HG02885 (cell line): ENCODE results near the gene CYB5R4.
"Not testable (repeated sequence)": the region's sequence is repeated elsewhere in the genome, so short reads cannot be mapped to it uniquely, and the experiment has no call there.

ENCODE experiments used
- ATAC-seq: cut with Tn5 transposase; IDR thresholded peaks from one replicate; pipeline ENCODE4 v1.9.1; 2021; ENCODE audit warnings: mild to moderate bottlenecking; ENCODE audit not compliant: unreplicated experiment, poor library complexity

Gene CYB5R4

DNA sequence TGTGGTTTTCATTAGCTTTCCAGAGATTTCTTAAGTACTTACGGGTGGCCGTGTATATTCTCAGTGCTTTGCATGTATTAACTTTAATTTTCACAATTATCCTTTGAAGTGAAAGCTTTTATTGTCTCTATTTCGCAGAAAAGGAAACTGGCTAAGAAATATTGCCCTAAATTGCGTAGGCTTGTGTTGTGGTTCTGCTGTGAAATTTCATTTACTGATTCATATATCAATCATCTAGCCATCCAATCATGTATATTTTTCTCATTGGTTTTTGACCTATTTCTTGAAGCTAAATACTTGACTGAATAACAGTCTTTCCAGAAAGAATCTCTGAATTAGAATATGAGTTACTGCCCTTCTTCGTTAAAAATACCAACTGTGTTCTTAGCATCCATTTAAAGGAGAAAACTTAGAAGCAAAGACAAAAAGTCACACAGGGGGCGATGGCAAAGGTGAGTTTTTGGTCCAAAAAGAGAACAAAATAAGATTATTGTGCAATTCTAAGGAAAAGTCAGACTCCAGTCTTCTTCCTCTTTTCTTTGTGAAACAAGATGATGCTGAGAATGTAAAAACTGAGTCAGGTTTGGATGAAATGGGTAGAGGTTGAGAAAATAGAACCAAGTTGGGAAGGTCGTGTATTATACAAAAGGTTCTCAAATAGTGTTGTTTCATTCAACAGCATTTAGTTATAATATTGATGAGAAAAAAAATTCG lies 1.4 kb downstream of the CYB5R4 start:
- ATAC-seq, result no peak

DNA sequence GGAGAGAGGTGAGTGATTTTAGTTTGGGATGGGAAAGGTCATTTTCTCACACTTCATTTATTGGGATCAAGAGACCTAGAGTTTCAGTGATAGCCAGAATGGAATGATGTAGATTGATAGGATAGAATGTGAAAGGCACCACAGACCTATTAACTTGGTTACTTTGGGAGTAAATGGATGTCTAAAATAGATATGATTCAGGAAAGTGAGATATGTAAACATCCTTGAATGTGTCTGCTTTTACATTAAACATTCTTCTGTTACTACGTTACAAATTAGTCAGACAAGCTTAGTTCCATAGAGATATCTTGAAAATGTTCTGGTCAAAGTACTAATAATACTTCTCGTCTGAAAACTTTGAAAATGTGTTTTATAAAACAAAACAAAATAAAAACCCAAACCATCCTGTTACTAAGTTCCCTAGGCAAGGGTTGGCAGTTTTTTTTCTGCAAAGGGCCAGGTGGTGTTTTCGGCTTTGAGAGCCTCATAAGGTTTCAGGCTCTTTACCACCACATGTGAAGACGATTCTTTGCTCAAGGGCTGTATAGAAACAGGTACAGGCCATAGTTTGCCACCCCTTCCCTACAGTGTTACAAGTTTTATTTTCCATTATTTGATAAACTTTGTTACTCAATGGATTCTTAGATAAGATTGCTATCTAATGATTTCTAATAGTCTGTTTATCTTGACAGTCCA lies 3.4 kb downstream of the CYB5R4 start:
- ATAC-seq, result no peak

DNA sequence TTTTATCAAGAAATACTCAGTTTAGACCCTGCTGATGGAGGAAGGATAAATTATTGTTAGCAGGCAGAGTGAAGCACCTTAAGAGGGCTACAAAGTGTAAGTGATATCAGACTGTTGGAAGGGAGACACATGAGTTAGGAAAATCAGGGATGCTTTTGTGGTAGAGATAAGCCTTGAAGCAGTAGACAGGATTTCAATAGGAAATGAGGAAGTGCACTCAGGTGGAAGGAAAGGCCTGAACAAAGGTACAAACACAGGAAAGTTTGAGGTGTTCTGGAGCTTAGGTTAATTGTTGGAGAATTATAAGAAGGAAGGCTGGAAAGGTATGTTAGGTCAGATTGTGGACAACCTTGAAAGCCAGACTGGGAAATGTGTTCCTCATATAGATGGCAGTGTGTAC lies 7.6 kb downstream of the CYB5R4 start:
- ATAC-seq, result no peak

DNA sequence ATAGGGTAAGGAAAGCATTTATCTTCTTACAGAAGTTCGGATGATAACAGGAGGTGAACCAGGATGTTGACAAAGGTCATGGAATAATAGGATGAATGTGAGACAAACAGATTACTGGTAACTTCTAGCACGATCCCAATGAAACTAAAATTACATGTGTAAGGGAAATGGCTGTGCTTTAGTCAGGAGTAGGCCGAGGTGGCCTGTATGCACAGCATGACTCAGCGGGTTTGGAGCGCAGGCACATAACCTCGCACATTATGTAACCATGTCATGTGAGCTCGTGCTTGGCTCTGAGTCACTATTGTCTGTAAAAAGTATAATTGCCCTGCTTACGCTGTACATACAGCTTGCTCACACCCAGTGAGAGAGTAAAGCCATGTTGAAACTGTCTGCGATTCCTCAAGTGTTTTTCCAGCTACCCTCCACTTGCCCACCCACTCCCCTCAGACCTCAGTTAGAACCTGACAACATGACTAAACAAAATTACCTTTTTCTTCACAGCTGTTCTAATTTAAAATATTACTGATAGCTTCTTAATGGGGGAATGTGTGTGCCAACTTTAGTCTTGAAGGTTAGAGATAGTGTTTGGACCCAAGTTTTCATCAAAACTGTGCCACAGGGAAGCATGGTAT lies 8.2 kb downstream of the CYB5R4 start:
- ATAC-seq, result no peak

DNA sequence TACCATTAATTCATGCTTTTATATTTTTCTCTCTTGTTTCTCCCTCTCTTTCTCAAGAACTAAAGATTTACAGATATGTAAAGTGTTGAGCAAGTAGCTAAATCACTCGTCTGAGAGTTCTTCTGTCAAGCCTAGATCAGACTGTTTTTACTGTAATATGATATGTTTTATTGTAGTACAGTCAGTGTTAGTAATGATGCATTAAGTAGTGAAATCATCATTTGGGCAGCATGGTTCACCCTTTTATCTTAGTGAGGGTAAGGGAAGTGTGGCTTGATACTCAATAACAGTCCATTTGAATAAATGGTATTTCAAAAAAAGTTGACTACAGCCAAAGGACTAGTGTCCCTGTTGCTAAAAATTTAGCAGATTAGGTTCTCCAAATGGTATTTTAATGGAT lies 9.2 kb downstream of the CYB5R4 start:
- no peak for ATAC-seq

DNA sequence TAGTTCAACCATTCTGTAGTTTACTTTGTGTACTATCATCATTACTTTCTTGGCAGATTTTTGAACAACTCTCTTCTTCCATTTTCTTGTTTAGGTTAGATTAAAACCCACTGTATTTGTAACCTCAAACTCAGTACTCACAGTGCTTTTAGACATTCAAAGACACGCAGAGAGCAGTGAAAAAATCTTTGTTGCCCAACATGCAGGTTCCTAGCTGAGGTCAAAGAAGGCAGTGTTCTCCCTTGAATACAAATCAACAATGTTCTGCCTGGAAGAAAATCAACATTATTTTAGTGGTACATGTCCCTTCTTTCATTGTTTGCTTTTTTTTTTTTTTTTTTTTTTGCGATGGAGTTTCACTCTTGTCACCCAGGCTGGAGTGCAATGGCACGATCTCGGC lies 11.2 kb downstream of the CYB5R4 start:
- ATAC-seq, result no peak

DNA sequence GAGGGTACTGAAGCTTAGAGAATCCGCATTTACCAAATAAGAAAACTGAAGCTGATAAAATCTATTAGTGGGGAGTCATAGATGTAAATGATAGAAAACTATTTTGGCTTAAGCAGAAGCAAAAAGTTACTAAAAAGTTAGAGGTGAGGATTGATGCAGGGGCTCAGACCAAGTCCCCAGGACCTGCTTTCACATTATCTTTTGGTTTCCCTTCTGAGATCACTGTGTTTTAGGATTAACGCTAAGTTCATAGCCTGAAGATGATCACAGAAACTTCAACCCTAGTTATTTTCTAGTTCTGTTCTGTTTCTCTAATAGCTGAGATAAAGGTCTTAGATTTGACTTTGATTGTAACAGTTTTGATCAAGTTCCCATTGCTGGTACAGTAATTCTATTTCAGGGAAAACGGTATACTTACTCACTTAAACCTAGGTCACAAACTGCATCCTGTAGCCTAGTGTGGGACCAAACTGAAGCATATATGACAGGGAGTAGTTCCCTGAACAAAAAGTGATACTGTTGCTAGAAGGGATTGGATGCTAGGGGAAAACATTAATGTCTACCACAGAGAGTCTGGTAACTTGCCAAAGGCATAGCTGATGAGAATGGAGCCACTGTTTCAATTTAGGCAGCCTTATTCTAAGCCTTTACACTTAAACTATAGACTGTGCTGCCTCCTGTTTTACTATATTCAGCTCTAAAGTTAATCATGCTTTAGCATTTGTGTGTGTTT lies 13.1 kb downstream of the CYB5R4 start:
- ATAC-seq, result no peak

DNA sequence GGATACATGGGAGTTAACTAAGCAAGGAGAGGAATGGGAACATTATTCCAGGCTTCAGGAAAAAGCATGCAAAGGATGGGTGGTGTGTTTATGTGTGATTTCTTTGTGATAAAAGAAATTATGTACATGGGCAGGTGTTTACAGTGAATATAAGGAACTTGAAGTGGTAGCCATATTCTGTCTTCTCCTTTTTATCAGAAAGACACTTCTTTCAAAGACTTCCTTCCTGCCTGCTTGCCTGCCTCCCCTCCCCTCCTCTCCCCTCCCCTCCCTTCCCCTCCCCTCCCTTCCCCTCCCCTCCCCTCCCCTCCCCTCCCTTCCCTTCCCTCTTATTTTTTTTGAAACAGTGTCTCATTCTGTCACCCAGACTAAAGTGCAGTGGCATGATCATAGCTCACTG lies 14.4 kb downstream of the CYB5R4 start:
- ATAC-seq, result no peak

DNA sequence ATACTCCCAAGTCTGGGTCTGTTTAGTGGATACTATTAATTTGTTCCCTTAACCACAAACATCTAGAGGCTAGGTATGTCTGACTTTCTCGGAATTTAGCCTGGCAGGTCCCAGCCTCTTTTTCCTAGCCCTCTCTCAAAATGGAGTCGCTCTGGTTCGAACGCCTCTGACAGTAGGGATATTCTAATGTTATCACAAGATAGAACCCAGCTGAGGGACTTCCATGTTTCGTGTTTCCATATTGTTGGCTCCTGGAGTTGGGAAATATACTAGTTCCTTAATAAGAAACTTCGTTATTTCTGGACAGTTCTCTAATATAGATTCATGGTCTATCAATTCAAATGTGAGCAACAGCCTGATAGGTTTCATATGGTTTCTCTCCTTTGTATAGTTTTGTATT lies 16.4 kb downstream of the CYB5R4 start:
- ATAC-seq, result no peak

DNA sequence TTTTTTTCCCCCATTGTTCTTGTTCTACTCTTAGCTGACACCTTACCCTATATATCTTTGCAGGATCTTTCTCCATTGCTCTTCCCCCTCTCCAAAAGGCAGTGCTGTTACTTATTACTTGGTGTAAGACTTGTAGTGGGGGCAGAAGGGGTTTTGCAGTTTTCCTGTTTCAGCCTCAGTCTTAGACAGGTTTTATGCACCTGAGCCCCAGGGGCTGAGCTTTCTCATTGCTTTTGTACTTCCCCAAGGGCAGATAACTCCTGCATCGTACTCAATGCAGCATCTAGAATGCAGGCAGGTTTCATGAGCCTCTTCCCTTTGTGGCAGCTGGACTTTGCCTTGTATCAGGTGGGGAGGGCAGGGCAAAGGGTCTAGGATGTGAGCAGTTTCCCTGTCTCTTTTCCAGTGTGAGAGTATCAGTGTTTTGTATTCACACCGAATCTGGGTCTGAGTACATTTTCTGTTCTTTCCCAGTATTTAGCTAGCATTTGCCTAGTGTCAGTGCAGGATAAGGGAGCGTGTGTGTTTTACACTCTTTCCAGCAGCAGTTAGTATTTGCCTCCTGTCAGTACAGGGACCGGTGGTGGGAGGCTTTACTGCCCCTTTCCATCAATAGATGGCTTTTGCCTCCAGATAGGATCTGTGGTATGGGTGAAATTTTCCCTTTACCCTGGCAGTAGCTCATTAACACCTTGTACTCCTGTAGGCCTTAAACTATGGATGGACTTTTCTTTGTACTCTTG lies 19.6 kb downstream of the CYB5R4 start:
- no peak for ATAC-seq

DNA sequence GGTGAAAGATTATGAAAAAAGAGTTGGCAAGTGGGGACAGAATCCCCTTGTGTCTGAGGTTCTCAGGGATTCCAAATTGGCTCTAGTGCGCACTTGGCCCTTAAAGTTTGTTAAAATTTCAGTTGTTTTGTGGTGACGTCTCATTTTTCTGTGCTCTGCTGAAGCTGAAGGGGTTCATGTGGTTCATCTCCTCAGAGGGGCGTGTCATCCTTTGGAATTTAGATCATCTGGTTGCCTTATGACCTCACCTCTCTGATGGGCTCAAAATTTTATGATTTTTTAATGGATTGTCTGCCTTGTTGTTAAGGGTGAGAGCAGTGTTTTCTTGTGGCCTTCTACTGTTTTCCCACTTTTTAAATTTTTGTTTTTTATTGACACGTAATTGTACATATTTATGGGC lies 20.3 kb downstream of the CYB5R4 start:
- ATAC-seq, result no peak

DNA sequence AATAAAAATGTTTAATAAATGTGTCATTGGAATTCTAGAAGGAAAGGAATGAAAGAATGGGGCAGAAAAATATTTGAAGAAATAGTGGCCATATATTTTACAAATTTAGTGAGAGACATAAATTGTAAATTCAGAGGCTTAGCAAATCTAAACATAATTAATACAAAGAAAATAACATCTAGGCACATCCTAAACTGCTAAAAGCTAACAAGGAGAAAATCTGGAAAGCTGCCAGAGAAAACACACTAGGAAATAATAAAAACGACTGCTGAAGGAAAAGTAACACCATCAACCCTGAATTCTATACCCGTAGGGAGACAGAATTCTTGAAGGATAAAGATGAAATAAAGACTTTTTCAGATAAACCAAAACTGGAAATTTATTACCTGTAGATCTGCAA lies 23.8 kb downstream of the CYB5R4 start:
- ATAC-seq, result no peak

DNA sequence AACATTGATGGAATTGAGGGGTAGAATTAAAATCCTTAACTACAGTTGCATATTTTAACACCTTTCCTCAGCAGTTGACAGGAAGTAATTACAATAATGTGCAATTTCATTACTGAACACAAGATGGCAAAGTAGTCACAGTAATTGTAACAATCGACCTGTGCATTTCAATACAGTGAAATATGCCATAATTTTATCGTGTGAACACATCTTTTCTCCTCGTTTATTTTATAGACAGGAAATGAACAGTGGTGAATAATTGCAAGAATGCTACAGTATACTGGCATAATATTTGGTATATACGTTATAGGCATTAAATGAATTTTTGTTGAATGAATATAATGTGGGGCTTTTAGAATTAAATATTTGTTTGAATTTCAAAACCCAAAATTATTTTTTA lies 25.0 kb downstream of the CYB5R4 start:
- ATAC-seq, result peak; percentile 91

DNA sequence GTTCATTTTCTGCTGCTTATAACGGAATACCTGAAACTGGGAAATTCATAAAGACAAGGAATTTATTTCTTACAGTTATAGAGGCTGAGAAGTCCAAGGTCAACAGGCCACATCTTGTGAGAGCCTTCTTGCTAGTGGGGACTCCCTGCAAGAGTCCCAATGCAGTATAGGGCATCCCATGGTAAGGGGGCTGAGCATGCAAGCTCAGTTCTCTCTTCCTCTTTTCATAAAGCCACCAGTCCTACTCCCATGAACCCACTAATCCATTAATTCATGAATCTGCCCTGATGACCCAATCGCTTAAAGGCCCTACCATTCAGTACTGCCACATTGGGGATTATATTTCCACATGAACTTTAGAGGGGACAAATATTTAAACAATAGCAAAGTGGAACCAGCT lies 26.5 kb downstream of the CYB5R4 start:
- ATAC-seq, result peak; percentile 52

DNA sequence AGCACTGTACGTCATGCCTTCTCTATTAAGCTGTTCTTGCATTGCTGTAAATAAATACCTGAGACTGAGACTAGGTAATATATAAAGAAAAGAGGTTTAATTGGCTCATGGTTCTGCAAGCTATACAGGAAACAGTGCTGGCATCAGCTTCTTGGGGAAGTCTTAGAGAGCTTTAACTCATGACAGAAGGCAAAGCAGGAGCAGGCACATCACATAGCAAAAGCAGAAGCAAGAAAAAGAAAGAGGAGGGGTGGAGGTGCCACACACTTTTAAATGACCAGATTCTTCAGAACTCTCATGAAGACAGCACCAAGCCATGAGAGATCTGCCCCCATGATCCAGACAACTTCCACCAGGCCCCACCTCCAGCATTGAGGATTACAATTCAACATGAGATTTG lies 30.1 kb downstream of the CYB5R4 start:
- ATAC-seq, result no peak

DNA sequence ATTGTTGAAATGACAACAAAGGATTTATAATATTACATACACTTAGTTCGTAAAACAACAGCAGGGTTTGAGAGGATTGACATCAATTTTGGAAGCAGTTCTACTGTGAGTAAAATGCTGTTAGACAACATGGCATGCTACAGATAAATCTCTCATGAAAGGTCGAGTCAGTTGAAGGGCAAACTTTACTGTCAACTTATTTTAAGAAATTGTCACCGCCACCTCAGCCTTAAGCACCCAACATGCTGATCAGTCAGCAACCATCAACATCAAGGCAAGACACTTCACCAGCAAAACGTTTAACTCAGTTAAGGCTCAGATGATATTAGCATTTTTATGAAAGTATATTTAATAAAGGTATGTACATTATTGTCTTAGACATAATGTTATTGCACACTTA lies 31.0 kb downstream of the CYB5R4 start:
- no peak for ATAC-seq

DNA sequence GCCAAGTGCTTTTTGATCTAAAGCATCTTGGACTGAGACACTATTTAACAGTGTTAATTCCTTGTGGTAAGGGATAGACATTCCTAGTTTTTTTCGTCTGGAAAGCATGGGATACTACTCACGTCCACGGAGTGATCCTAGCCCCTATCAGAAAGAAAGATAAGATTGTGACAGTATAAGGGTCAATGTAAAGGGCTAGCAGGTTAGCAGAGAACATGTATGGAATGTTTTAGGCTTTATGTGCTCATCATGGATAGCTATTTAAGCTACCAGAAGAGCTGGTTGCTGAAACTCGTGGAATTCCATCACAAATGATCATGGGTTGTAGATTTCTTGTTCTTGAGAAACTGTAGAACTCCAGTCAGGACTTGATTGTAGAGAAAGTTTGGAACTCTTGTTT lies 32.1 kb downstream of the CYB5R4 start:
- ATAC-seq, result no peak

DNA sequence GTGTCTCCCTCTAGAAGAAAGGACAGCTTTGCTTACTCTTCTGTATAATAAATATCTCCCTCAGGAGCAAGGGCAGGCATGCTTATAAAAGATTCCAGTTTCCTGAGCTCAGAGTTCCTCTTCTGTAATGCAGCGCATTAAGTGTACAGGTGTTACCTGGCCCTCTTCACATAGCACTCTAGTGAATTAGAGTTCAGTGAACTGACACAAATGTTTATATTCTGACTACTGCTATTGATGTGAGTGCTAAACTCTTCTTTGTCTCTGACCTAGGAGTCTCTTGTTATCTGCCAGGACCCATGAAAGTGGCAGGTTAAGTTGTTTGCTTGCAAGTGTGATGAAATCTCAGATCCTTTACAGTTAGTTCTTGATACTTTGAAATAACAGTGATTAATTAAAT lies 33.5 kb downstream of the CYB5R4 start:
- ATAC-seq, result no peak

DNA sequence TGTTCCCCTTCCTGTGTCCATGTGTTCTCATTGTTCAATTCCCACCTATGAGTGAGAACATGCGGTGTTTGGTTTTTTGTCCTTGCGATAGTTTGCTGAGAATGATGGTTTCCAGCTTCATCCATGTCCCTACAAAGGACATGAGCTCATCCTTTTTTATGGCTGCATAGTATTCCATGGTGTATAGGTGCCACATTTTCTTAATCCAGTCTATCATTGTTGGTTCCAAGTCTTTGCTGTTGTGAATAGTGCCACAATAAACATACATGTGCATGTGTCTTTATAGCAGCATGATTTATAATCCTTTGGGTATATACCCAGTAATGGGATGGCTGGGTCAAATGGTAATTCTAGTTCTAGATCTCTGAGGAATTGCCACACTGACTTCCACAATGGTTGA lies 37.6 kb downstream of the CYB5R4 start:
- not testable (repeated sequence) for ATAC-seq

DNA sequence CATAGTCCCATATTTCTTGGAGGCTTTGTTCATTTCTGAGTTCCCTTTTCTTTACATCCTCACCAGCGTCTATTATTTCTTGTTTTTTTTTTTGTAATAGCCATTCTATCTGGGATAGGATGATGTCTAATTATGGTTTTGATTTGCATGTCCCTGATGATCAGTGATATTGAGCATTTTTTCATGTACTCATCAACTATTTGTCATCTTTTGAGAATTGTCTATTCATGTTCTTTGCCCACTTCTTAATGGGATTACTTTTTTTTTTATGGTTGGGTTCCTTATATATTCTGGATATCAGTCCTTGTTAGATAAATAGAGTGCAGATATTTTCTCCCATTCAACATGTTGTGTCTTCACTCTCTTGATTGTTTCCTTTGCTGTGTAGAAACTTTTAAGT lies 42.1 kb downstream of the CYB5R4 start:
- ATAC-seq, result no peak
